HEK293T (cell line): Measurements from ENCODE around the gene DDA1.

Source experiments
- ARNT ChIP-seq: fragments of 450-650 bp; IDR thresholded peaks from 2 replicates; pipeline ENCODE4 v1.6.1; 2017; ENCODE audit warnings: mild to moderate bottlenecking
- FOXA1 ChIP-seq: fragments of 450-650 bp; IDR thresholded peaks from 2 replicates; pipeline ENCODE4 v1.6.1; 2016; ENCODE audit warnings: mild to moderate bottlenecking
- L3MBTL2 ChIP-seq: fragments of 450-650 bp; conservative IDR thresholded peaks from 2 replicates; pipeline ENCODE4 v1.6.1; 2016; ENCODE audit warnings: mild to moderate bottlenecking
- SP1 ChIP-seq: fragments of 450-650 bp; IDR thresholded peaks from 2 replicates; pipeline ENCODE4 v1.6.1; 2017

- TF ChIP-seq L3MBTL2 (no peak), SP1 (no peak), ARNT (no peak), FOXA1 (no peak)
These were observed 4.2 kb upstream of the DDA1 start for GRCh38 chr19:17305216-17305516.
